HUES48 (cell line): ENCODE measurements around the gene CACTIN.

Experiments used
- H3K27ac ChIP-seq: one replicate; pipeline ENCODE4 v1.7.0; 2013; ENCODE audit warnings: low read depth, low read length, inconsistent platforms
- H3K27me3 ChIP-seq: 2 replicates; pipeline ENCODE4 v1.6.1; 2013; ENCODE audit warnings: mild to moderate bottlenecking, low read length; ENCODE audit not compliant: control insufficient read depth, insufficient read depth
- H3K36me3 ChIP-seq: 2 replicates; pipeline ENCODE4 v1.6.1; 2013; ENCODE audit warnings: low read length; ENCODE audit not compliant: control insufficient read depth, insufficient read depth
- H3K4me1 ChIP-seq: 2 replicates; pipeline ENCODE4 v1.6.1; 2013; ENCODE audit warnings: mild to moderate bottlenecking, low read length; ENCODE audit not compliant: control insufficient read depth, insufficient read depth
- H3K4me3 ChIP-seq: 2 replicates; pipeline ENCODE4 v1.5.1; 2013; ENCODE audit warnings: mild to moderate bottlenecking, low read depth, low read length
- H3K9ac ChIP-seq: 2 replicates; pipeline ENCODE4 v1.6.1; 2013; ENCODE audit warnings: mild to moderate bottlenecking, low read depth, low read length, moderate library complexity
- H3K9me3 ChIP-seq: 2 replicates; pipeline ENCODE4 v1.6.1; 2013; ENCODE audit warnings: low read length; ENCODE audit not compliant: control insufficient read depth, insufficient read depth

The CACTIN gene

GRCh38 chr19:3612901-3613741, 13.5 kb downstream of the CACTIN start:
- H3K9ac ChIP-seq, result no peak overlapping the region
- no peak overlapping the region for H3K27ac ChIP-seq
- no peaks in the 10 kb centered on the region for H3K9me3 ChIP-seq
- H3K4me1 ChIP-seq, result no peaks in the 10 kb centered on the region
- no peak overlapping the region for H3K4me3 ChIP-seq
- peaks cover 35% of the 10 kb centered on the region for H3K36me3 ChIP-seq
- no peaks in the 10 kb centered on the region for H3K27me3 ChIP-seq

GRCh38 chr19:3612330-3612729, 14.3 kb downstream of the CACTIN start:
- H3K9me3 ChIP-seq, result no peaks in the 10 kb centered on the region
- no peak overlapping the region for H3K27ac ChIP-seq
- no peak overlapping the region for H3K9ac ChIP-seq
- no peaks in the 10 kb centered on the region for H3K27me3 ChIP-seq
- H3K4me3 ChIP-seq, result no peak overlapping the region
- H3K4me1 ChIP-seq, result 0 out of 2 replicates have a peak, but pooled peaks cover 3% of the 10 kb centered on the region
- peaks cover 34% of the 10 kb centered on the region for H3K36me3 ChIP-seq

GRCh38 chr19:3611841-3612240, 14.7 kb downstream of the CACTIN start:
- peaks cover 6% of the 10 kb centered on the region; the same call in 1 of the 2 replicates for H3K4me1 ChIP-seq
- H3K9me3 ChIP-seq, result no peaks in the 10 kb centered on the region
- H3K27ac ChIP-seq, result no peak overlapping the region
- peaks cover 29% of the 10 kb centered on the region for H3K36me3 ChIP-seq
- H3K9ac ChIP-seq, result no peak overlapping the region
- no peaks in the 10 kb centered on the region for H3K27me3 ChIP-seq
- no peak overlapping the region for H3K4me3 ChIP-seq

- Histone ChIP-seq H3K9me3 (no peaks in the 10 kb centered on the region), H3K4me3 (no peak overlapping the region), H3K9ac (no peak overlapping the region), H3K4me1 (peaks cover 6% of the 10 kb centered on the region; the same call in 1 of the 2 replicates), H3K27ac (no peak overlapping the region), H3K27me3 (peaks cover 2% of the 10 kb centered on the region), H3K36me3 (peaks cover 26% of the 10 kb centered on the region)
These were observed 15.6 kb downstream of the CACTIN start for GRCh38 chr19:3610745-3611717.

GRCh38 chr19:3609779-3610719, 16.5 kb downstream of the CACTIN start:
- H3K27ac ChIP-seq, result no peak overlapping the region
- peaks cover 12% of the 10 kb centered on the region for H3K27me3 ChIP-seq
- H3K4me1 ChIP-seq, result peaks cover 6% of the 10 kb centered on the region; the same call in 1 of the 2 replicates
- no peak overlapping the region for H3K4me3 ChIP-seq
- H3K9me3 ChIP-seq, result no peaks in the 10 kb centered on the region
- H3K9ac ChIP-seq, result no peak overlapping the region
- H3K36me3 ChIP-seq, result peaks cover 22% of the 10 kb centered on the region

- peaks cover 16% of the 10 kb centered on the region for H3K27me3 ChIP-seq
- H3K9me3 ChIP-seq, result no peaks in the 10 kb centered on the region
- peaks cover 22% of the 10 kb centered on the region for H3K36me3 ChIP-seq
- H3K9ac ChIP-seq, result no peak overlapping the region
- no peak overlapping the region for H3K27ac ChIP-seq
- H3K4me1 ChIP-seq, result peaks cover 6% of the 10 kb centered on the region; the same call in 1 of the 2 replicates
- no peak overlapping the region for H3K4me3 ChIP-seq
These were observed 17.8 kb downstream of the CACTIN start for GRCh38 chr19:3608750-3609322.

GRCh38 chr19:3608079-3608641, 18.4 kb downstream of the CACTIN start:
- Histone ChIP-seq H3K9me3 (no peaks in the 10 kb centered on the region), H3K4me1 (peaks cover 6% of the 10 kb centered on the region; the same call in 1 of the 2 replicates), H3K27me3 (peaks cover 16% of the 10 kb centered on the region), H3K4me3 (no peak overlapping the region), H3K36me3 (peaks cover 22% of the 10 kb centered on the region), H3K9ac (no peak overlapping the region), H3K27ac (peak overlapping the region; percentile 26)

GRCh38 chr19:3607303-3608078, 19.1 kb downstream of the CACTIN start:
- Histone ChIP-seq H3K27me3 (peaks cover 16% of the 10 kb centered on the region), H3K9ac (no peak overlapping the region), H3K9me3 (no peaks in the 10 kb centered on the region), H3K27ac (peak overlapping the region; percentile 26), H3K4me3 (peak overlapping the region; percentile 58), H3K36me3 (peaks cover 20% of the 10 kb centered on the region), H3K4me1 (peaks cover 6% of the 10 kb centered on the region; the same call in 1 of the 2 replicates)

GRCh38 chr19:3606690-3607289, 19.8 kb downstream of the CACTIN start, which contains the start of gene TBXA2R:
TBXA2R (minus strand) TSS chr19:3606875; CDS start chr19:3600634, 6,241 bp downstream.
- Histone ChIP-seq H3K9me3 (no peaks in the 10 kb centered on the region), H3K4me1 (peaks cover 6% of the 10 kb centered on the region; the same call in 1 of the 2 replicates), H3K9ac (no peak within 1 kb of the TSS), H3K36me3 (peaks cover 13% of the 10 kb centered on the region), H3K4me3 (peak within 1 kb of the TSS; percentile 58), H3K27me3 (peaks cover 16% of the 10 kb centered on the region), H3K27ac (no peak within 1 kb of the TSS)
